Hypothalamus (tissue), 51 donors: ENCODE data around the gene TMEM266.

ENCODE experiments used
- DNase-seq, 51 donors: peaks; one replicate each; lab custom pipeline; 2025; lab: John Stamatoyannopoulos, UW

Gene TMEM266

GRCh38 chr15:76160426-76161152 lies 100.8 kb downstream of the TMEM266 start:
- no peak for DNase-seq

GRCh38 chr15:76161153-76162035 lies 101.6 kb downstream of the TMEM266 start:
- no peak for DNase-seq

DNA sequence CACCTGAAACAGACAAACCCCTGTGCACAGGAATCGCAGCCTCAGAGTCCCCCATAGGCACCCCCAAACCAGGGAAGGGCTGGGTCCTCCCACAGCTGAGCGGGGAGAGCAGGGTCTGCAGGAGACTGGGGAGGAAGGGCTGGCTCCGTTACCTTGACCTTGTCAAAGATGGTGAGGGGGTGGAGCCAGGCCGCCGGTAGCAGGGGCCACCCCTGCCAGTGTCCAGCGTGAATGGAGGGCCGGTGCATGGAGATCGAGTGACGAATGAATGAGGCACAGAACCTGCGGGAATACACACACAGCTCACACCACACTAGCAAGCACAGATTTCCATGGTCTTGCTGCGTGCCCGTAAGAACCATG lies 102.2 kb downstream of the TMEM266 start:
- DNase-seq: no peak

DNA sequence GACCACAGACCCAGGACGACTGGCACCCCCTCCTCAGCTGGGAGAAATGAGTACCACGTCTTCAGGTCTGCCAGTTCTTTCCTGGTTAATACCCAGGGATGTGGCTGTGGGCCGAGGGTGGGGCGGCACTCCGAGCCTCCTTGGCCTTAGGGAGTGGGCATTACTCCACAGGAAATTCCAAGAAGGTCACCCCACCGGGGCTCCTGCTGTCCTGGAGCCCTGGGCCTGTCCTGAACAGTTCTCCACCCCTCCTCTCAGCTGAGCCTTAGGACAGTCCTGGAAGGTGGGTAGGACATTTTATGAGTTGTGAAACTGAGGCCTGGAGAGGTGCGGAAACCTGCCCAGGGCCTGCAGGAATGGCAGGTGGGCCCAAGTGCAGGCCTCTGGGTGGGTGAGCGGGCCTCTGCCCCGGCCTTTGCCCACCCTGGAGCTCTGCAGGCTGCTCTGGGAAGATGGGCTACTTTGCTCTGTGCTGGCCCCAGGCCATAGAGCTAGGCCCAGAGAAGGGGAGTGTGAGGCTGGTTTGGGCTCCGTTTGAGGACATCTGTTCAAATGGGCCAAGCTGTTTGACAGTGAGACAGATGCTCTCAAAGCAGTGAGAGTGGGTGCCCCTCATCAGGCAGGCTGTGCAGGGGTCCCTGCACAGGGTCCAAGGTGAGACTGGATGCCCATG lies 103.1 kb downstream of the TMEM266 start:
- no peak for DNase-seq

- DNase-seq: no peak
Measured at GRCh38 chr15:76163457-76164295, 103.9 kb downstream of the TMEM266 start.

DNA sequence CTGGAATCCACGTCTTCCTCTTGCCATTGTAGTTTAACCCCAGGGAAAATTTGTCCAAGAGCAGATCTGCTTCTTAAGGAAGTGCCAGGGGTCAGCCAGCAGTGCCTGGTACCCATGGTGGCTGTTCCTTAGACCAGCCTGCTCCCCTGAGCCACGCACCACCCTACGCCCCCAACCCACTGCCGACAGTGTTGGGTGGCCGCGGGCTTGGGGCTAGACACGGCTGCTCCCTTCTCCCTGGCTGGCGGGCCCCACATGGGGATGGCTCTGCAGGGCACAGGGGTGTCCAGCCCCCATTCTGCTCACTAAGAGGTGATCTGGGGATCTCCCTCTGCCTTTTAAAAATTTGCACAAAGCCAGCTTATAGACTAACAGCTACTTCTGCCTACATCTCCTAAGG lies 104.8 kb downstream of the TMEM266 start:
- DNase-seq: no peak

- no peak for DNase-seq
Measured at GRCh38 chr15:76165951-76166350, 106.2 kb downstream of the TMEM266 start.

- DNase-seq: no peak
Measured at GRCh38 chr15:76168237-76168984, 108.6 kb downstream of the TMEM266 start.

- no peak for DNase-seq
Measured at GRCh38 chr15:76169018-76169417, 109.2 kb downstream of the TMEM266 start.

- no peak for DNase-seq
Measured at GRCh38 chr15:76169911-76170800, 110.4 kb downstream of the TMEM266 start.

DNA sequence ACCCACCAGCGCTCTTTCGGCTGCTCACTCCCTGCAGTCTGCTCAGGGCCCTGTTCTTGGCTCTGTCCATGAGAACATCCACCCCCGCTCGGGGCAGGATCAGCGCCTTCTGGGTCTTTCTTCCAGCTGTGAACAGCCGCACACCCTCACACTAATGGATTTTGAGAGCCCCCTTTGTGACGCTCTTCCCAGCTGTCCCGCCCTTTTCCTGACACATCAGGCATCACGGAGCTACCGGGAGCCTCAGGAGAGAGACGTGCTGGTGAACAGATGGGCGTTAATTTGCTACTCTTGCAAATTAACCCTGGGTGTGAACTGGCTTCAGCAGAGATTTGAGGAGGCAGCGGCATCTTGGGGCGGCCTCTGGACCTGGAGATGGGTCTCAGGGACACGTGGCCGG lies 113.0 kb downstream of the TMEM266 start:
- no peak for DNase-seq

- no peak for DNase-seq
Measured at GRCh38 chr15:76173317-76173834, 113.6 kb downstream of the TMEM266 start.

GRCh38 chr15:76174654-76175053 lies 114.9 kb downstream of the TMEM266 start:
- DNase-seq: no peak

- no peak for DNase-seq
Measured at GRCh38 chr15:76175442-76175841, 115.7 kb downstream of the TMEM266 start.

GRCh38 chr15:76176059-76176458 lies 116.3 kb downstream of the TMEM266 start:
- no peak for DNase-seq

- no peak for DNase-seq
Measured at GRCh38 chr15:76176487-76177085, 116.8 kb downstream of the TMEM266 start.

- DNase-seq: peak in 6 of 51 donors; percentile 10 to 45 (median 22)
Measured at GRCh38 chr15:76177491-76178040, 117.8 kb downstream of the TMEM266 start.
